Ovary (tissue), 3 donors: ENCODE results near the gene ADAMTSL5.

Source experiments
- CTCF ChIP-seq, 3 donors: fragments of 450-650 bp in 2 of 3; fragments of 200-600 bp in 1 of 3; IDR thresholded peaks; one replicate each; pipeline versions ENCODE4 v1.5.1 to v1.8.0; 2016 to 2022; ENCODE audit warnings: antibody characterized with exemption in 3 of 3, mild to moderate bottlenecking in 1 of 3
- POLR2A ChIP-seq: fragments of 450-650 bp; IDR thresholded peaks from one replicate; pipeline ENCODE4 v1.6.1; 2017; ENCODE audit warnings: antibody characterized with exemption, mild to moderate bottlenecking, moderate library complexity
- donor health status: DM: no; HTN: no; CAD: no.

- TF ChIP-seq CTCF (IDR thresholded peaks at IDR 0.05) (no peak), POLR2A (no peak)
These were observed 52.5 kb downstream of the ADAMTSL5 start for GRCh38 chr19:1460033-1460995.
